Chondrocyte (in vitro differentiated cells): Measurements from ENCODE around the gene FBXO21. TPM values are rescaled to one million over a fixed set of nuclear protein-coding genes. Genes with fewer than 3 reads are reported as not detected.
"Not testable (repeated sequence)": the region's sequence is repeated elsewhere in the genome, so short reads cannot be mapped to it uniquely, and the experiment has no call there.

Experiments used
- DNase-seq: peaks from one replicate; pipeline ENCODE4 v3.0.0; 2021; ENCODE audit warnings: mixed read lengths, low spot score
- H3K27ac Mint-ChIP-seq: one replicate; pipeline ENCODE4 v1.8.0; 2021; ENCODE audit warnings: mild to moderate bottlenecking, moderate library complexity, mixed read lengths; ENCODE audit not compliant: unreplicated experiment
- H3K27me3 Mint-ChIP-seq: 2 replicates; pipeline ENCODE4 v1.8.0; 2021; ENCODE audit warnings: low read depth, mixed read lengths
- H3K36me3 Mint-ChIP-seq: 2 replicates; pipeline ENCODE4 v1.8.0; 2021; ENCODE audit warnings: low read depth, mixed read lengths
- H3K4me1 Mint-ChIP-seq: 2 replicates; pipeline ENCODE4 v1.8.0; 2021; ENCODE audit warnings: low read depth, mild to moderate bottlenecking, mixed read lengths
- H3K4me3 Mint-ChIP-seq: one replicate; pipeline ENCODE4 v1.8.0; 2021; ENCODE audit warnings: mild to moderate bottlenecking, moderate library complexity, mixed read lengths; ENCODE audit not compliant: unreplicated experiment
- H3K9me3 Mint-ChIP-seq: 2 replicates; pipeline ENCODE4 v1.8.0; 2021; ENCODE audit warnings: low read depth, mixed read lengths
- total RNA-seq: library from RNA; stranded (reverse); gene quantifications from 3 replicates; pipeline ENCODE4 v1.2.1, GENCODE V29; 2021
- TF ChIP-seq, protein P1 (sequence below): fragments of 200-600 bp; sonication (generic); IDR thresholded peaks from 2 replicates; pipeline ENCODE4 v1.5.0; 2021; ENCODE audit warnings: antibody characterized with exemption, mild to moderate bottlenecking, moderate library complexity

FBXO21 gene
- total RNA-seq, 1 donor from 2014 or later = 29.3 TPM

DNA sequence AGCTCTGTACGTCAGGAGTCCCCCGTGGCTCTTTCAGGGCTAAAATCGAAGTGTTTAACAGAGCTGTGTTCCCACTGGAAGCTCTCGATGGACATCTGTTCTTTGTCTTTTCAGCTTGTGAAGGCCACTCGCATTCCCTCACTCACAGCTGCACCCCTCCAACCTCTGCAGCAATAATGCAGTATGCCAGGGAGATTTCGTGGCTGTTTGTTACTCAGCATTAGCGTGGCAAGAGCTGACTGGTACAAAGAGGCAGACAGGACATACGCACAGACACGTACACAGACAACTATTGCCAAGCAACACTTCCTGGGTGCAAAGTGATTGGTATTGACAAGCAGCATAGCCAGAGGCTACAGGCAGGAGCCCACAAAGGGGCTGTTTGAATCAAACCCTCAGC is 11.8 kb upstream of the FBXO21 start:
- no peaks in the 10 kb centered on the region for H3K9me3 Mint-ChIP-seq
- TF ChIP-seq, protein P1, sequence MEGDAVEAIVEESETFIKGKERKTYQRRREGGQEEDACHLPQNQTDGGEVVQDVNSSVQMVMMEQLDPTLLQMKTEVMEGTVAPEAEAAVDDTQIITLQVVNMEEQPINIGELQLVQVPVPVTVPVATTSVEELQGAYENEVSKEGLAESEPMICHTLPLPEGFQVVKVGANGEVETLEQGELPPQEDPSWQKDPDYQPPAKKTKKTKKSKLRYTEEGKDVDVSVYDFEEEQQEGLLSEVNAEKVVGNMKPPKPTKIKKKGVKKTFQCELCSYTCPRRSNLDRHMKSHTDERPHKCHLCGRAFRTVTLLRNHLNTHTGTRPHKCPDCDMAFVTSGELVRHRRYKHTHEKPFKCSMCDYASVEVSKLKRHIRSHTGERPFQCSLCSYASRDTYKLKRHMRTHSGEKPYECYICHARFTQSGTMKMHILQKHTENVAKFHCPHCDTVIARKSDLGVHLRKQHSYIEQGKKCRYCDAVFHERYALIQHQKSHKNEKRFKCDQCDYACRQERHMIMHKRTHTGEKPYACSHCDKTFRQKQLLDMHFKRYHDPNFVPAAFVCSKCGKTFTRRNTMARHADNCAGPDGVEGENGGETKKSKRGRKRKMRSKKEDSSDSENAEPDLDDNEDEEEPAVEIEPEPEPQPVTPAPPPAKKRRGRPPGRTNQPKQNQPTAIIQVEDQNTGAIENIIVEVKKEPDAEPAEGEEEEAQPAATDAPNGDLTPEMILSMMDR = no peak
- H3K4me3 Mint-ChIP-seq = no peak overlapping the region
- H3K4me1 Mint-ChIP-seq = no peaks in the 10 kb centered on the region
- no peaks in the 10 kb centered on the region for H3K36me3 Mint-ChIP-seq
- DNase-seq = peak; percentile 10
- no peak overlapping the region for H3K27ac Mint-ChIP-seq
- peaks cover 45% of the 10 kb centered on the region for H3K27me3 Mint-ChIP-seq

GRCh38 chr12:117199956-117200744 is 9.9 kb upstream of the FBXO21 start:
- not testable (repeated sequence) for H3K4me1 Mint-ChIP-seq, H3K9me3 Mint-ChIP-seq, H3K4me3 Mint-ChIP-seq, H3K27ac Mint-ChIP-seq, H3K36me3 Mint-ChIP-seq
- DNase-seq = peak; percentile 2
- peaks cover 36% of the 10 kb centered on the region for H3K27me3 Mint-ChIP-seq

GRCh38 chr12:117196334-117196733 is 6.1 kb upstream of the FBXO21 start:
- peak; percentile 9 for DNase-seq
- not testable (repeated sequence) for H3K27ac Mint-ChIP-seq, H3K4me1 Mint-ChIP-seq, H3K36me3 Mint-ChIP-seq, H3K4me3 Mint-ChIP-seq, H3K9me3 Mint-ChIP-seq
- H3K27me3 Mint-ChIP-seq = peaks cover 18% of the 10 kb centered on the region

DNA sequence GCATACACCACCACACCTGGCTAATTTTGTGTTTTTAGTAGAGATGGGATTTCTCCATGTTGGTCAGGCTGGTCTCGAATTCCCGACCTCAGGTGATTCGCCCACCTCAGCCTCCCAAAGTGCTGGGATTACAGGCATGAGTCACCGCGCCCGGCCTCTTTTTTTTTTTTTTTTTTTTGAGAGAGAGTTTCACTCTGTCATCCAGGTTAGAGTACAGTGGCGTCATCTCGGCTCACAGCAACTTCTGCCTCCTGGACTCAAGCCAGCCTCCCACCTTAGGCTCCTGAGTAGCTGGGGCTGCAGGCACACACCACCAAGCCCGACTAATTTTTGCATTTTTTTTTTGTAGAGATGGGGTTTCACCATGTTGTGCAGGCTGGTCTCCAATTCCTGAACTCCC is 4.8 kb upstream of the FBXO21 start:
- not testable (repeated sequence) for DNase-seq, H3K36me3 Mint-ChIP-seq, H3K9me3 Mint-ChIP-seq, H3K27ac Mint-ChIP-seq, H3K4me3 Mint-ChIP-seq, H3K4me1 Mint-ChIP-seq
- peaks cover 13% of the 10 kb centered on the region for H3K27me3 Mint-ChIP-seq

DNA sequence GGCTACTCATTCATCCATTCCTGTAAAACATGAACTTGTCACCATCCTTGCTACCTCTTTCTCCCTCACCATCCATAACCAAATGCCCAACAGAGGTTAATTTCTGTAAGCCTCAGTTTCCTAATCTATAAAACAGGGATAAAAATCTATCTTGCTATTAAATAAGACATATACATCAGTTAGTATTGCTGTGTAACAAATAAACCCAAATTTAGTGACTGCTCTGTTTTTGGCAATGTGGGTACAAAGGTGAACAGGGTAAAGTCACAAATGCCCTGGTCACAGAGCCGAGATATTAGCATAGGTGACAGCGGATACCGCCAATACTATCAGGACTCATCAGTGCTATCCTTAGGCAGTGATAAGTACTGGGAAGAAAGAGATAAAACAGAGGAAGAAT is 3.6 kb upstream of the FBXO21 start:
- Mint-ChIP-seq H3K36me3 (no peaks in the 10 kb centered on the region), H3K4me3 (no peak overlapping the region), H3K27me3 (peaks cover 13% of the 10 kb centered on the region), H3K9me3 (peaks cover 7% of the 10 kb centered on the region), H3K4me1 (peaks cover 14% of the 10 kb centered on the region), H3K27ac (no peak overlapping the region)
- TF ChIP-seq, protein P1 = no peak
- DNase-seq = no peak

- H3K36me3 Mint-ChIP-seq, H3K9me3 Mint-ChIP-seq, H3K4me3 Mint-ChIP-seq, H3K27ac Mint-ChIP-seq: not testable (repeated sequence)
- peak; percentile 17 for DNase-seq
- Mint-ChIP-seq H3K27me3 (peaks cover 11% of the 10 kb centered on the region), H3K4me1 (peaks cover 21% of the 10 kb centered on the region)
Measured at GRCh38 chr12:117192581-117192980, 2.3 kb upstream of the FBXO21 start.

GRCh38 chr12:117192057-117192456 is 1.8 kb upstream of the FBXO21 start:
- Mint-ChIP-seq H3K4me1 (peaks cover 21% of the 10 kb centered on the region), H3K36me3 (peaks cover 2% of the 10 kb centered on the region), H3K4me3 (no peak overlapping the region), H3K27ac (no peak overlapping the region), H3K27me3 (peaks cover 7% of the 10 kb centered on the region), H3K9me3 (peaks cover 7% of the 10 kb centered on the region)
- TF ChIP-seq, protein P1 = no peak
- no peak for DNase-seq
